Measurements from ENCODE around the gene RAB38. TPM values are rescaled to one million over a fixed set of nuclear protein-coding genes. Genes with fewer than 3 reads are reported as not detected.

The RAB38 gene
- total RNA-seq, 1 donor = 1.2 TPM

DNA sequence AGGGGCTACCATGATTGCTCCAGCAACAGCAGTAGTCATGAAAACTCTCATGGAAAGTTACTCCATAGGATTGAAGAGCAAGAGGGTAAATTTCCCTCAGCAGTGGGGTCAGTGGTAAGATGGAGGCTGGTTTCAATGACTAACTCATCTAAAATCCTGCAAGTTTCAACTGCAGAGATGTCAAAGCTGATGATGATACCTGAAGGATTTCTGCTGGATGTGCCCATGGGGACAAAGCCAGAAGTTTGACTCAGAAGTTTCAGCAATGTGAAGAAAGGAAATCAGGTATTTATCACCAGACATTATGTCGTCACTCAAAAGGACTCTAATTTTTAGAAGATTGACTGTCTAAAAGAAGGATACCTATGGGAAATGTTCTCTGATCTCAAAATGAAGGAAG, 29.1 kb downstream of the RAB38 start:
- no peak overlapping the region for H3K4me3 ChIP-seq (ENCODE audit: low read depth, low read length)
- TF ChIP-seq, protein P1, sequence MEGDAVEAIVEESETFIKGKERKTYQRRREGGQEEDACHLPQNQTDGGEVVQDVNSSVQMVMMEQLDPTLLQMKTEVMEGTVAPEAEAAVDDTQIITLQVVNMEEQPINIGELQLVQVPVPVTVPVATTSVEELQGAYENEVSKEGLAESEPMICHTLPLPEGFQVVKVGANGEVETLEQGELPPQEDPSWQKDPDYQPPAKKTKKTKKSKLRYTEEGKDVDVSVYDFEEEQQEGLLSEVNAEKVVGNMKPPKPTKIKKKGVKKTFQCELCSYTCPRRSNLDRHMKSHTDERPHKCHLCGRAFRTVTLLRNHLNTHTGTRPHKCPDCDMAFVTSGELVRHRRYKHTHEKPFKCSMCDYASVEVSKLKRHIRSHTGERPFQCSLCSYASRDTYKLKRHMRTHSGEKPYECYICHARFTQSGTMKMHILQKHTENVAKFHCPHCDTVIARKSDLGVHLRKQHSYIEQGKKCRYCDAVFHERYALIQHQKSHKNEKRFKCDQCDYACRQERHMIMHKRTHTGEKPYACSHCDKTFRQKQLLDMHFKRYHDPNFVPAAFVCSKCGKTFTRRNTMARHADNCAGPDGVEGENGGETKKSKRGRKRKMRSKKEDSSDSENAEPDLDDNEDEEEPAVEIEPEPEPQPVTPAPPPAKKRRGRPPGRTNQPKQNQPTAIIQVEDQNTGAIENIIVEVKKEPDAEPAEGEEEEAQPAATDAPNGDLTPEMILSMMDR (IDR thresholded peaks at IDR 0.05; ENCODE audit: insufficient read depth, low read length) = no peak
- no peak for DNase-seq (ENCODE audit: low read depth)

DNA sequence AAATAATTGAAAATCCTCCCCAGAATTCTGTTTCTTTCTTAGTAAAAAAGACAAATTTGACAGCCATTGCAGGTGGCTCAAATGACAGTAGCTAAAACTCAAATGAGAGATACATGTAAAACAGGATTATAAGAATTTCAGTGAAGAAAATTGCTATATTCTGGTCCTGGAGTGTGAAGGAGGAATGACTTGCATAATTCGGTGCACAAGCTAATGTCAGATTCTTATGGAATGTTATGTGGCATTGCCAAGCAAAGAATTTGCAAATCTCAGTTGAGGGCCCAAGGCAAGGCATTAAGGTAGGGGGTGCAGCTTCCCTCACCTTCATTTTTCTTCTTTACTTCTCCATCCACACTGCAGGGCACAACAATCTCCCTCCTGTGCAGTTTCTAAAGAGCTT, 35.4 kb downstream of the RAB38 start:
- TF ChIP-seq, protein P1 (IDR thresholded peaks at IDR 0.05; ENCODE audit: insufficient read depth, low read length) = no peak
- no peak for DNase-seq (ENCODE audit: low read depth)
- no peak overlapping the region for H3K4me3 ChIP-seq (ENCODE audit: low read depth, low read length)

DNA sequence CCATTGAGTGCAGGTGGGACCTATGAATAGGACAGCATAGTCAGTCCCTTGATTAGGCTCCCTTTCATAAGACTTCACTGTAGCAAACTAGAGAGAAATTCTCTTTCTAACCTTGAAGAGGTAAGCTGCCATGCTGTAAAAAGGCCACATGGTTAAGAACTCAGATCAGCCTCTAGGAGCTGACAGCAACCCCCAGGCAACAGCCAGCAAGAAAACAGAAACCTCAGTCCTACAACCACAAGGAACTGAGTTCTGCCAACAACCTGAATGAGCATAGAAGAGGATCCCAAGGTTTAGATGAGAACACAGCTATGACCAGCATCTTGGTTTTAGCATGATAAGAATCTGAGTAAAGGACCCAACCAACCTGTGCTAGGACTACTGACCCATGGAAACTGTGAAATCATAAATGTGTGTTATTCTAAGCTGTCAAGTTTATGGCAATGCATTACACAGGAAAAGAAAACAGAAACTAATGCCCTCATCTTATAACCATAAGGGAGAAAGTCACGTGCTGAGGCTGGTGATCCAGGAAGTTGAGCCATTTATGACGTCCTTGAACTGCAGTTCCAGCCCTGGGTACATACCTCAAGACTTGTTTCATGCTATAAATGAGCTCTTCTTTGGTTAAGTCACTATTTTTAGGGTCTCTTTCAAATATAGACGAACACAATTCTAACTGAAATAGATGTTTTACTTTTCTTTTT, 43.3 kb downstream of the RAB38 start:
- H3K4me3 ChIP-seq (ENCODE audit: low read depth, low read length) = no peak overlapping the region
- no peak for DNase-seq (ENCODE audit: low read depth)
- TF ChIP-seq, protein P1 (IDR thresholded peaks at IDR 0.05; ENCODE audit: insufficient read depth, low read length) = no peak

DNA sequence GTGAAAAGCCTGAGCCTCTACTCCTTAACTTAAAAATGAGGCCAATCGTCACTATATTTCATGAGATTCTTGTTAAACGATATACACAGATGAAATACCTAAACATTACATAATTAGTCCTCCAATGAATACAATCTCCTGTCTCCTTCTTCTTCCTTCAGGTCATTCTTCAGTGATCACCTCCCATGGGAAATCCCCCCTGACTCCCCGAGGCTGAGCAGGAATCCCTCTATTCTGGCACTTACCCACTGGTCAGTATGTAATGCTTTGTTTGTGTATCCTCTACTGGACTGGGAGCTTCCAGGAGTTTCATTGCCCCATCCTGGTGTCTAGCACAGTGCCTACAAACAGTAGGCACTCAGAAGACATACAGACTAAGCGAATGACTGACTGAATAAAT, 52.3 kb downstream of the RAB38 start:
- no peak for DNase-seq (ENCODE audit: low read depth)

DNA sequence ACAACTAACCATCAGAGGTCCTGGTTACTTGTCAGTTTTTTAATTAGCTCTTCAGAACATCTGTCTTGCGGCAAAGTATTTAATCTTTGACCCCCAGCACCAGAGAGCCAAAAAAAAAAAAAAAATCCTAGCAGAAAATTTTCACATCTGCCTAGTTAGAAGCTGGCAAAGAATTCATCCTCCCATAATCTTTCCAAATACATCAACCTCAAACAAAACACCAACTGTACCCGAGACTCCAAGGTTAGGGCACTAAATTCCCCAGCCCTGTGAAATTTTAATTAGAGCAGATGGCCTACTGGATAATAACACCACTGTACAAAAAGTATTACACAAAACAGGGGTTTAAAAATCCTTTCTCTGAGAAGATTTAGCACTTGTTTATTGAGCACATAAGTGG, 55.7 kb downstream of the RAB38 start:
- DNase-seq (ENCODE audit: low read depth) = no peak
- TF ChIP-seq, protein P1 (IDR thresholded peaks at IDR 0.05; ENCODE audit: insufficient read depth, low read length) = no peak
- H3K4me3 ChIP-seq (ENCODE audit: low read depth, low read length) = no peak overlapping the region

More for the DNA sequence above, 52.3 kb downstream of the RAB38 start:
- H3K4me3 ChIP-seq (ENCODE audit: low read depth, low read length) = no peak overlapping the region
- TF ChIP-seq, protein P1 (IDR thresholded peaks at IDR 0.05; ENCODE audit: insufficient read depth, low read length) = no peak

DNA sequence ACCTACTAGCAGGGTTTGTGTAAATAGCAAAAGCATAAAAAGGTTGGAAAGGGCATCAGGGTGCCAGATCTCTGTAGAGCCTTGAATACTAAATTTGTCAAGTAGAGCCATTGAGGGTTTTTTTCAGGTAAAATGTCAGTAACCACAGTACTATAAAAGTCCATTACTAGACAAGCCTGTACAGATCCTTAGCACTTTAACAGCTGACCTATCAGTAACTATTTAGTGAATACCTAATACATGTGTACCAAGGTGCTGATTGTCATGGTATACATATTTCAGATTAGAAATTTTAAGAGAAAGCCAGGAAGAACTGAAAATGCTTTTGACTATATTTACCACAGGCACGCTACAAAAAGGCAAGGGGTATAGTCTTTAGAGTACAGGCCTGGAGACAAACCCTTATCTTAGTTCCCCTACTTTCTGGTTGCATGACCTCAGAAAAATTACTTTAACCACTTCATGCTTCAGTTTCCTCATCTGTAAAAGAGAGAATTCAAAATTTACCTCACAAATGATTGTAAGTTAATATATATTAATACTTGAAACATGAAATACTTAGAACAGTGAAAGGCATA, 57.9 kb downstream of the RAB38 start:
- TF ChIP-seq, protein P1 (IDR thresholded peaks at IDR 0.05; ENCODE audit: insufficient read depth, low read length) = no peak
- no peak for DNase-seq (ENCODE audit: low read depth)
- H3K4me3 ChIP-seq (ENCODE audit: low read depth, low read length) = no peak overlapping the region
